ENCODE results near the gene NPAS2. TPM values are rescaled to one million over a fixed set of nuclear protein-coding genes. Genes with fewer than 3 reads are reported as not detected.

NPAS2 gene
- total RNA-seq, 1 experiment from 2014 or later: 20.4 TPM

DNA sequence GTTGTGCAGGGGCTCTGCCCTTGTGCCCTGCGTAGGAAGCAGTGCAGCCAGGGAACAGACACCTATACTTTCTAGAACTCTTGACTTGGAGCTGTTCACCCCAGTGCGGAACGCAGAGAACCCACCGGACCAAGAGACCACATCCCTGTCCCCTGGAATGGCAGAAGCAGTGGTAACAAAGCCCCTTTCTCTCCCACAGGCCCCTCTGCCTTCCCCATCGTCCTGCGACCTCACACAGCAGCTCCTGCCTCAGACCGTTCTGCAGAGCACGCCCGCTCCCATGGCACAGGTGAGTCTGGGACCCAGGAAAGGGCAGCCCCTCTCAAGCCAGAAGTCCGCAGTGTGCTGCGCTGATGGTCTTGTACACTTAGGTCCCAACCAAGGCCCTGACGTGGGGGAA is 157.6 kb downstream of the NPAS2 start:
- Histone ChIP-seq H2AFZ (ENCODE audit: low read depth, low read length, poor library complexity, severe bottlenecking) (no peak overlapping the region), H3K36me3 (ENCODE audit: control insufficient read depth in 1 of 2, insufficient read depth in 2 of 2, low read length in 2 of 2) (no peaks in the 10 kb centered on the region), H3K4me2 (ENCODE audit: low read length) (no peak overlapping the region), H3K27ac (ENCODE audit: low read depth, low read length) (no peak overlapping the region), H3K4me1 (ENCODE audit: control insufficient read depth in 1 of 2, insufficient read depth in 2 of 2, low read length in 2 of 2) (peaks cover 7 to 9% of the 10 kb centered on the region in 2 experiments), H3K9ac (ENCODE audit: low read length) (no peak overlapping the region), H3K79me2 (ENCODE audit: insufficient read depth, low read length) (no peaks in the 10 kb centered on the region), H3K27me3 (ENCODE audit: insufficient read depth, low read length) (no peaks in the 10 kb centered on the region), H4K20me1 (ENCODE audit: insufficient read depth) (no peaks in the 10 kb centered on the region), H3K9me3 (ENCODE audit: control insufficient read depth in 1 of 2, insufficient read depth in 1 of 2, low read depth in 1 of 2, low read length in 2 of 2) (no peaks in the 10 kb centered on the region), H3K4me3 (replicated peaks in 1 of 2; ENCODE audit: low read depth in 1 of 2, low read length in 2 of 2) (no peak overlapping the region), H3K9me2 (ENCODE audit: insufficient read depth) (no peaks in the 10 kb centered on the region)
- BruUV-seq (replicated peaks): no TSS peak
- ChIA-PET CTCF (no interaction called here), RAD21 (ENCODE audit: low non-redundant PET in 1 of 2, low total read pairs in 2 of 2, uncharacterized antibody in 2 of 2, unreplicated experiment in 2 of 2) (no interaction called here), POLR2A (no interaction called here)
- intact Hi-C loops (cut with micrococcal nuclease): no loop called here
- DNase-seq (ENCODE audit: low read depth, low spot score) (no peak), ATAC-seq (no peak)
- no peak for TF ChIP-seq SP1 (IDR thresholded peaks at IDR 0.05; ENCODE audit: low read depth)
- TF ChIP-seq REST (IDR thresholded peaks at IDR 0.05; ENCODE audit: low read depth): no peak
- TF ChIP-seq, protein P1, sequence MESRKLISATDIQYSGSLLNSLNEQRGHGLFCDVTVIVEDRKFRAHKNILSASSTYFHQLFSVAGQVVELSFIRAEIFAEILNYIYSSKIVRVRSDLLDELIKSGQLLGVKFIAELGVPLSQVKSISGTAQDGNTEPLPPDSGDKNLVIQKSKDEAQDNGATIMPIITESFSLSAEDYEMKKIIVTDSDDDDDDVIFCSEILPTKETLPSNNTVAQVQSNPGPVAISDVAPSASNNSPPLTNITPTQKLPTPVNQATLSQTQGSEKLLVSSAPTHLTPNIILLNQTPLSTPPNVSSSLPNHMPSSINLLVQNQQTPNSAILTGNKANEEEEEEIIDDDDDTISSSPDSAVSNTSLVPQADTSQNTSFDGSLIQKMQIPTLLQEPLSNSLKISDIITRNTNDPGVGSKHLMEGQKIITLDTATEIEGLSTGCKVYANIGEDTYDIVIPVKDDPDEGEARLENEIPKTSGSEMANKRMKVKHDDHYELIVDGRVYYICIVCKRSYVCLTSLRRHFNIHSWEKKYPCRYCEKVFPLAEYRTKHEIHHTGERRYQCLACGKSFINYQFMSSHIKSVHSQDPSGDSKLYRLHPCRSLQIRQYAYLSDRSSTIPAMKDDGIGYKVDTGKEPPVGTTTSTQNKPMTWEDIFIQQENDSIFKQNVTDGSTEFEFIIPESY (IDR thresholded peaks at IDR 0.05; ENCODE audit: extremely low read depth, insufficient replicate concordance, low read length): no peak
- TF ChIP-seq, protein P2, sequence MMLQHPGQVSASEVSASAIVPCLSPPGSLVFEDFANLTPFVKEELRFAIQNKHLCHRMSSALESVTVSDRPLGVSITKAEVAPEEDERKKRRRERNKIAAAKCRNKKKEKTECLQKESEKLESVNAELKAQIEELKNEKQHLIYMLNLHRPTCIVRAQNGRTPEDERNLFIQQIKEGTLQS (IDR thresholded peaks at IDR 0.05): no peak
- no peak for TF ChIP-seq SRF (IDR thresholded peaks at IDR 0.05; ENCODE audit: low read depth)
- no peak for TF ChIP-seq EZH2phosphoT487 (IDR thresholded peaks at IDR 0.05; ENCODE audit: borderline replicate concordance)
- no peak for TF ChIP-seq POLR2AphosphoS5 (IDR thresholded peaks at IDR 0.05; ENCODE audit: low read depth, low read length)
- TF ChIP-seq EZH2 (IDR thresholded peaks at IDR 0.05): no peak
- no peak for TF ChIP-seq ZNF274 (IDR thresholded peaks at IDR 0.05; ENCODE audit: low read depth, low read length)
- no peak for TF ChIP-seq ELF1 (IDR thresholded peaks at IDR 0.05; ENCODE audit: borderline replicate concordance, low read depth)
- no peak for TF ChIP-seq CTCF (IDR thresholded peaks at IDR 0.05 in 2 of 3, conservative IDR thresholded peaks at IDR 0.05 in 1 of 3; ENCODE audit: borderline replicate concordance in 1 of 3, insufficient read depth in 1 of 3, low read depth in 2 of 3, low read length in 2 of 3)

Data from HCT116 (cell line).